AG09309 (cell line): Measurements from ENCODE around the gene FHOD3.

Experiments used
- DNase-seq: peaks from one replicate; pipeline ENCODE4 v3.0.0-alpha.2; 2010; ENCODE audit warnings: low read depth
- H3K4me3 ChIP-seq: 2 replicates; pipeline ENCODE4 v1.5.1; 2011; ENCODE audit warnings: mild to moderate bottlenecking, low read depth, low read length, moderate library complexity; ENCODE audit not compliant: control insufficient read depth
- TF ChIP-seq, protein P1 (sequence below): IDR thresholded peaks from 2 replicates; pipeline ENCODE4 v1.5.1; 2011; ENCODE audit warnings: mild to moderate bottlenecking, low read depth, low read length, inconsistent platforms; ENCODE audit not compliant: insufficient read depth, control insufficient read depth; ENCODE audit errors: missing control alignments

FHOD3 gene

DNA sequence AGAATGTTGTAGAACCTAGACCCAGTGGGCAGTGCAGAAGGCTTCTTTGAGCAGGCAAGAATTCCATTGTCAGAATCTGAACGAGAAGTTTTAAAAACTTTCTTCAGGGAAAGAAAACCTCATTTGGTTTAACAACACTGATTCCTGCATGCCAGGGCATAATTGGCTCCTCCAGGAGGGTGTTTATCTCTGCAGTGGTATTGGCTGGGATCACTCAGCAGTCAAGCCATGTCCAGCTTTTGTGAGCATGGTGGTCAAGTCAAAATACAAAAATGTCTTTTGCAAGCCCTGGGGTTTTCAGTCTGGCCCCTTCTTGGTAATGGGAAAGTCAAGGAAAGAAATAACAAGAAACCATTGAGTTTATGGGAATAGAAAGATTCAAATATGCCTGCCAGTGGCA is 28.3 kb downstream of the FHOD3 start:
- no peak for DNase-seq
- H3K4me3 ChIP-seq: no peak overlapping the region
- TF ChIP-seq, protein P1, sequence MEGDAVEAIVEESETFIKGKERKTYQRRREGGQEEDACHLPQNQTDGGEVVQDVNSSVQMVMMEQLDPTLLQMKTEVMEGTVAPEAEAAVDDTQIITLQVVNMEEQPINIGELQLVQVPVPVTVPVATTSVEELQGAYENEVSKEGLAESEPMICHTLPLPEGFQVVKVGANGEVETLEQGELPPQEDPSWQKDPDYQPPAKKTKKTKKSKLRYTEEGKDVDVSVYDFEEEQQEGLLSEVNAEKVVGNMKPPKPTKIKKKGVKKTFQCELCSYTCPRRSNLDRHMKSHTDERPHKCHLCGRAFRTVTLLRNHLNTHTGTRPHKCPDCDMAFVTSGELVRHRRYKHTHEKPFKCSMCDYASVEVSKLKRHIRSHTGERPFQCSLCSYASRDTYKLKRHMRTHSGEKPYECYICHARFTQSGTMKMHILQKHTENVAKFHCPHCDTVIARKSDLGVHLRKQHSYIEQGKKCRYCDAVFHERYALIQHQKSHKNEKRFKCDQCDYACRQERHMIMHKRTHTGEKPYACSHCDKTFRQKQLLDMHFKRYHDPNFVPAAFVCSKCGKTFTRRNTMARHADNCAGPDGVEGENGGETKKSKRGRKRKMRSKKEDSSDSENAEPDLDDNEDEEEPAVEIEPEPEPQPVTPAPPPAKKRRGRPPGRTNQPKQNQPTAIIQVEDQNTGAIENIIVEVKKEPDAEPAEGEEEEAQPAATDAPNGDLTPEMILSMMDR: no peak

DNA sequence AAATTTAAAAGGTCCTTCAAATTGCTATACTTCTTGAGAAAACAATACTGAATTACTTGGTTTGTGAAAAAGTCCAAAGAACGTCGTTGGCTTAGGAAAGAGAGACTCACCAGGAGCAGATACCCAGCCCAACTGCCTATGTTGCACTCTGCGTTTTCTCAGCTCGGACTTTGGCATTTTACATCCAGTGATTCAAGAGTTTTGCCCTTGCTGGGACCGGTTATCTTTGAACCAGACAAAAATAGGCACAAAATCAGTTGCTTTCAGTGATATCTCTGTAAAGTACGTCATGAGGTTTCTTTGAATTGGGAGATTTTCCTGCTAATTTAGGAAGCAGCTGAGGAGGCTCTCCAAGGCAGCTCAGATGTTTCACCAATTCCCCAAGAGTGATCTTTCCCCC is 29.3 kb downstream of the FHOD3 start:
- TF ChIP-seq, protein P1: no peak
- DNase-seq: no peak
- no peak overlapping the region for H3K4me3 ChIP-seq

DNA sequence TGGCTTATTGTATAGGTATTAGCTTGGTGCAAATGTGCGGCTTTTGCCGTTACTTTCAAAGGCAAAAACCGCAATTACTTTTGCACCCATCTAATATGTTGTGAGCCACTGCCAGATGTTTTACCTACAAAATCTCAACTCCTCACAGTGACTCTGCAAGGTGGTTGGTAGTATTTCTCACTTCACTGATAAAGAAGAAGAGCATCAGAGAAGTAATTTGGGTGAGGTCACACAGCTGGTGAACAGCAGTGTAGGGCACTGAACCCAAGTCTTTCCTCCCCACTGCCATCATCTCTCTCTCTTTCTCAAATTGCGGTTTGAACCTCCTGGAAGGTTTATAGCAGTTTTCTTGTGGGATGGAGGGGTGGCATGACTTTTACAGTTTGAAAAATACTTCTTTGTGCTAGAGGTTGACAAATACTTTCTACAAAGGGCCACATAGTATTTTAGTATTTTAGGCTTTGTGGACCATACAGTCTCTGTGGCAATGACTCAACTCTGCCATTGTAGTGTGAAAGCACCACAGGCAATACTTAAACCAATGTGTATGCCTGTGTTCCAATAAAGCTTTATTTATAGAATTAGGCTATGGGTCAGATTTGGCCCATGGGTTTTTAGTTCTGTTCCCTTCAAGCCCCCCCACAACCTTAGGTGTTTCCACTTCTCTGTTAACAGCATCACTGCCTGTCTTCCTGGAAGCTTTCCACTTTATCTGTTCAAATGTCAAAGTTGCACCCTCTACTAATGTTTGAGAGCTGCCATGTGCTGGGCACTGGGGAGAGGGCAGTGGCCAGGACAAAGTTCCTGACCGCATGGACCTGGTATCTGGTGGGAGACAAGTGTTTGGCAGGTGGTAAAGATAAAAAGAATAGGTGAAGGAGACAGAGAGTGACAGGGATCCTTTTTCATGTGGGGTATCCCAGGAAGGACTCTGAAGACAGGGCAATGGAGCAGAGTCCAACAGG is 30.1 kb downstream of the FHOD3 start:
- DNase-seq: no peak
- TF ChIP-seq, protein P1: no peak
- H3K4me3 ChIP-seq: no peak overlapping the region

DNA sequence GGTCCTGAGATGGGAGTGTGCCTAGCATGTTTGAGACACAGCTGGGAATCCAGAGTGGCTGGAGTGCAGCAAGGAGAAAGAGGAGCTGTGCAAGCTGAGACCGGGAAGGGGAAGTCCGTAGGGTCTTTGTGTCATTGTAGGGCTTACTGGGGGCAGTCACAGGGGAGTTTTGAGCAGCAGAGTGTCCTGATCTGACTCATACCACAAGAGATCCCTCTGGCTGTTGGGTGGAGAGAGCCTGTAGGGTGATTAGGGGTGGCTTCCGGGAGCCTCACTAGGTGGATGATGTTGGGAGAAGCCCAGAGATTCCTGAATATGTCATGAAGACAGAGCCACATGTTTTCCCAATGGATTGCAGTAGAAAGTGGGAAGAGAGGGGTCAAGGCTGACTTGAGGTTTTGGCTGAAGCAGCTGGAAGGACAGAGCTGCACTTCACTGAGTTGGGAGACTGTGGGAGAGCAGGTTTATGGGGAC is 30.9 kb downstream of the FHOD3 start:
- no peak for DNase-seq
- TF ChIP-seq, protein P1: no peak
- H3K4me3 ChIP-seq: no peak overlapping the region

DNA sequence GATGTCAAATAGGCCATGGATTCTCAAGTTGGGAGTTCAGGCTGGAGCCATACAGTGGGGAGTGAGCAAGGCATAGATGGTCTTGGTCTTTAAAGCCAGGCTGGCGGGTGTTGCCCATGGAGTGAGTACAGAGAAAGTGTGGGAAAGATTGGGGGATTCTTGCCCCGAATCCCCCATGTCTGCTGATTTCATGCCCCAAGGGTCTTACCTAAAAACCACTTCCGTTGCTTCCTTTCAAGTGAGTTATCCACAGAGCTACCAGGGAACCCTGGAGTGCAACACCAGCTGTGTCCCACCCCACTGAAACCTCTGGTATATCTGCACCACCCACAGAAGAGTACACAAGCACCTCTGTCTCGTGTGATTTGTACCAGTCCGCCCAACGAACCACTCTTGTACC is 31.4 kb downstream of the FHOD3 start:
- no peak overlapping the region for H3K4me3 ChIP-seq
- no peak for DNase-seq
- TF ChIP-seq, protein P1: no peak

DNA sequence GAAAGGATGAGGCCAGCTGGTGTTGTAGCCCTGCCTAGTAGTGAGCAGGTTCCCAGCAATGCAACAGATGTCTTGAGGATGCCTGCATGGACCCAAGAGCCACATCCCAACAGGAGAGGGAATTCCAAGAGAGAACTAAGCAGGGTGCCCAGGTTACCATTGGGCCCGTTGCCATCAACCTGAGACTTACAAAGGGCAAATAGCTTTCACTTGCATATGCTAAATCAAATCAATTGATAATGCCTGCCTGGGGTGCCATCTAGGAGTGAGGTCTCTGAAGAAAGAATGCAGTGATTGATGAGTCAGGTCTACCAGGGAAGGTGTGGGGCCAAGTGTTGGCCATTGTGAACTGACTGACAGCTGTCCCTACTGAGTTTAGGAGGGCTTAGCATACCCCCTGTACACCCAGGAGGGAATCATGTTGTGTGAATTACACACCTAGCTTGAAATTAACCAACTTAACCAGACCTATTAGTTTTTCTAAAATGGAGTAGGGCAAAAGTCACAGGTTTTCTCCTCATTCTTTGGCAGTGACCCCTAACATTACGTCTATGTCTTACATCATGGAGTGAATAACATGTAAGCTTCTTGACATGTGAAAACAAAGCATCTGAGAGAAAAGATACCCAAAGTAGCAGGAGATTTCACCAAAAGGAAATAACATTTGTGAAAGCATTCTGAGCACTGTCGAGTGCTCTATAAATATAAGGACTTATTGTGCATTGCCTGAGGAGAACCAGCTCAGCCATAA is 32.3 kb downstream of the FHOD3 start:
- no peak overlapping the region for H3K4me3 ChIP-seq
- no peak for DNase-seq
- TF ChIP-seq, protein P1: no peak
